ENCODE data around the gene ENOX2.

DNA sequence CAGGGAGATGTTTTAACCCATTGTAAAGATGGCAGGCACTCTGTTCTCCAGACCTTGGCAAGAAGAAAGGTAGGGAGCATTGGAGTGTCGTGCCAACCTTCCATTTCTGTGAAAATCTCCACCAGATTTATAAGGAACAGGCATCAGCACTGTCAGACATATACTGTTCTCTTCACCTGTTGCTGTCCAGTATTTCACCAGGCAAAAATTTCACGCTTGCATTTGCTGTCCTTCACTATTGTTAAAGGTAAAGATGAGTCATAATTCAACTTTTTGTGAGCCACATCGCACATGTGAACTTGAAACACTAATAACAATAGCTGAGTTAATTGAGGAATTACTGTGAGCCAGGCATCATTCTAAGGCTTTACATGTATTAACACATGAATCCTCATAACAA lies 203.4 kb downstream of the ENOX2 start:
- TF ChIP-seq ZNF70 (CRISPR knock-in tag; IDR thresholded peaks at IDR 0.05) (no peak), POU6F1 (CRISPR knock-in tag; IDR thresholded peaks at IDR 0.05; ENCODE audit: borderline replicate concordance, low read depth) (no peak), CSDC2 (CRISPR knock-in tag; IDR thresholded peaks at IDR 0.05) (no peak), RARB (CRISPR knock-in tag; IDR thresholded peaks at IDR 0.05) (no peak), ZFP3 (CRISPR knock-in tag; IDR thresholded peaks at IDR 0.05) (no peak), OSR1 (CRISPR knock-in tag; IDR thresholded peaks at IDR 0.05) (no peak), ZNF8 (CRISPR knock-in tag; IDR thresholded peaks at IDR 0.05) (no peak), SNAI2 (CRISPR knock-in tag; IDR thresholded peaks at IDR 0.05) (no peak)
- TF ChIP-seq, protein P1, sequence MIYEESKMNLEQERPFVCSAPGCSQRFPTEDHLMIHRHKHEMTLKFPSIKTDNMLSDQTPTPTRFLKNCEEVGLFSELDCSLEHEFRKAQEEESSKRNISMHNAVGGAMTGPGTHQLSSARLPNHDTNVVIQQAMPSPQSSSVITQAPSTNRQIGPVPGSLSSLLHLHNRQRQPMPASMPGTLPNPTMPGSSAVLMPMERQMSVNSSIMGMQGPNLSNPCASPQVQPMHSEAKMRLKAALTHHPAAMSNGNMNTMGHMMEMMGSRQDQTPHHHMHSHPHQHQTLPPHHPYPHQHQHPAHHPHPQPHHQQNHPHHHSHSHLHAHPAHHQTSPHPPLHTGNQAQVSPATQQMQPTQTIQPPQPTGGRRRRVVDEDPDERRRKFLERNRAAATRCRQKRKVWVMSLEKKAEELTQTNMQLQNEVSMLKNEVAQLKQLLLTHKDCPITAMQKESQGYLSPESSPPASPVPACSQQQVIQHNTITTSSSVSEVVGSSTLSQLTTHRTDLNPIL (CRISPR knock-in tag; IDR thresholded peaks at IDR 0.05; ENCODE audit: low read depth), result no peak
- TF ChIP-seq, protein P2, sequence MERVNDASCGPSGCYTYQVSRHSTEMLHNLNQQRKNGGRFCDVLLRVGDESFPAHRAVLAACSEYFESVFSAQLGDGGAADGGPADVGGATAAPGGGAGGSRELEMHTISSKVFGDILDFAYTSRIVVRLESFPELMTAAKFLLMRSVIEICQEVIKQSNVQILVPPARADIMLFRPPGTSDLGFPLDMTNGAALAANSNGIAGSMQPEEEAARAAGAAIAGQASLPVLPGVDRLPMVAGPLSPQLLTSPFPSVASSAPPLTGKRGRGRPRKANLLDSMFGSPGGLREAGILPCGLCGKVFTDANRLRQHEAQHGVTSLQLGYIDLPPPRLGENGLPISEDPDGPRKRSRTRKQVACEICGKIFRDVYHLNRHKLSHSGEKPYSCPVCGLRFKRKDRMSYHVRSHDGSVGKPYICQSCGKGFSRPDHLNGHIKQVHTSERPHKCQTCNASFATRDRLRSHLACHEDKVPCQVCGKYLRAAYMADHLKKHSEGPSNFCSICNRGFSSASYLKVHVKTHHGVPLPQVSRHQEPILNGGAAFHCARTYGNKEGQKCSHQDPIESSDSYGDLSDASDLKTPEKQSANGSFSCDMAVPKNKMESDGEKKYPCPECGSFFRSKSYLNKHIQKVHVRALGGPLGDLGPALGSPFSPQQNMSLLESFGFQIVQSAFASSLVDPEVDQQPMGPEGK (CRISPR knock-in tag; IDR thresholded peaks at IDR 0.05; ENCODE audit: borderline replicate concordance), result no peak
- TF ChIP-seq, protein P3, sequence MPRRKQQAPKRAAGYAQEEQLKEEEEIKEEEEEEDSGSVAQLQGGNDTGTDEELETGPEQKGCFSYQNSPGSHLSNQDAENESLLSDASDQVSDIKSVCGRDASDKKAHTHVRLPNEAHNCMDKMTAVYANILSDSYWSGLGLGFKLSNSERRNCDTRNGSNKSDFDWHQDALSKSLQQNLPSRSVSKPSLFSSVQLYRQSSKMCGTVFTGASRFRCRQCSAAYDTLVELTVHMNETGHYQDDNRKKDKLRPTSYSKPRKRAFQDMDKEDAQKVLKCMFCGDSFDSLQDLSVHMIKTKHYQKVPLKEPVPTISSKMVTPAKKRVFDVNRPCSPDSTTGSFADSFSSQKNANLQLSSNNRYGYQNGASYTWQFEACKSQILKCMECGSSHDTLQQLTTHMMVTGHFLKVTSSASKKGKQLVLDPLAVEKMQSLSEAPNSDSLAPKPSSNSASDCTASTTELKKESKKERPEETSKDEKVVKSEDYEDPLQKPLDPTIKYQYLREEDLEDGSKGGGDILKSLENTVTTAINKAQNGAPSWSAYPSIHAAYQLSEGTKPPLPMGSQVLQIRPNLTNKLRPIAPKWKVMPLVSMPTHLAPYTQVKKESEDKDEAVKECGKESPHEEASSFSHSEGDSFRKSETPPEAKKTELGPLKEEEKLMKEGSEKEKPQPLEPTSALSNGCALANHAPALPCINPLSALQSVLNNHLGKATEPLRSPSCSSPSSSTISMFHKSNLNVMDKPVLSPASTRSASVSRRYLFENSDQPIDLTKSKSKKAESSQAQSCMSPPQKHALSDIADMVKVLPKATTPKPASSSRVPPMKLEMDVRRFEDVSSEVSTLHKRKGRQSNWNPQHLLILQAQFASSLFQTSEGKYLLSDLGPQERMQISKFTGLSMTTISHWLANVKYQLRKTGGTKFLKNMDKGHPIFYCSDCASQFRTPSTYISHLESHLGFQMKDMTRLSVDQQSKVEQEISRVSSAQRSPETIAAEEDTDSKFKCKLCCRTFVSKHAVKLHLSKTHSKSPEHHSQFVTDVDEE (CRISPR knock-in tag; IDR thresholded peaks at IDR 0.05), result no peak
- TF ChIP-seq, protein P4, sequence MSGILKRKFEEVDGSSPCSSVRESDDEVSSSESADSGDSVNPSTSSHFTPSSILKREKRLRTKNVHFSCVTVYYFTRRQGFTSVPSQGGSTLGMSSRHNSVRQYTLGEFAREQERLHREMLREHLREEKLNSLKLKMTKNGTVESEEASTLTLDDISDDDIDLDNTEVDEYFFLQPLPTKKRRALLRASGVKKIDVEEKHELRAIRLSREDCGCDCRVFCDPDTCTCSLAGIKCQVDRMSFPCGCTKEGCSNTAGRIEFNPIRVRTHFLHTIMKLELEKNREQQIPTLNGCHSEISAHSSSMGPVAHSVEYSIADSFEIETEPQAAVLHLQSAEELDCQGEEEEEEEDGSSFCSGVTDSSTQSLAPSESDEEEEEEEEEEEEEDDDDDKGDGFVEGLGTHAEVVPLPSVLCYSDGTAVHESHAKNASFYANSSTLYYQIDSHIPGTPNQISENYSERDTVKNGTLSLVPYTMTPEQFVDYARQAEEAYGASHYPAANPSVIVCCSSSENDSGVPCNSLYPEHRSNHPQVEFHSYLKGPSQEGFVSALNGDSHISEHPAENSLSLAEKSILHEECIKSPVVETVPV (CRISPR knock-in tag; IDR thresholded peaks at IDR 0.05), result no peak

Measured in SK-N-SH treated with all-trans-retinoic acid at 6 μM for 48 hours (cell line).